Transverse colon (tissue), 4 donors: Measurements from ENCODE around the gene TGIF2.

Source experiments
- POLR2A ChIP-seq: fragments of 450-650 bp; IDR thresholded peaks from one replicate; pipeline ENCODE4 v1.6.1; 2016; ENCODE audit warnings: antibody characterized with exemption, mild to moderate bottlenecking, moderate library complexity
- POLR2AphosphoS5 ChIP-seq, 3 donors: sonication (generic); formaldehyde crosslinking; IDR thresholded peaks; one replicate each; pipeline ENCODE4 v1.6.1; 2016; ENCODE audit warnings: antibody characterized with exemption in 3 of 3
- TF ChIP-seq, protein P1 (sequence below), 5 experiments: fragments of 200-600 bp in 3 of 5; fragments of 450-650 bp in 2 of 5; sonication (generic) in 3 of 5; IDR thresholded peaks; 1 replicate in 2 of 5; 2 replicates in 3 of 5; pipeline ENCODE4 v1.5.1; 2016 to 2017; ENCODE audit warnings: antibody characterized with exemption in 5 of 5, inconsistent platforms in 3 of 5, mild to moderate bottlenecking in 2 of 5, moderate library complexity in 1 of 5

DNA sequence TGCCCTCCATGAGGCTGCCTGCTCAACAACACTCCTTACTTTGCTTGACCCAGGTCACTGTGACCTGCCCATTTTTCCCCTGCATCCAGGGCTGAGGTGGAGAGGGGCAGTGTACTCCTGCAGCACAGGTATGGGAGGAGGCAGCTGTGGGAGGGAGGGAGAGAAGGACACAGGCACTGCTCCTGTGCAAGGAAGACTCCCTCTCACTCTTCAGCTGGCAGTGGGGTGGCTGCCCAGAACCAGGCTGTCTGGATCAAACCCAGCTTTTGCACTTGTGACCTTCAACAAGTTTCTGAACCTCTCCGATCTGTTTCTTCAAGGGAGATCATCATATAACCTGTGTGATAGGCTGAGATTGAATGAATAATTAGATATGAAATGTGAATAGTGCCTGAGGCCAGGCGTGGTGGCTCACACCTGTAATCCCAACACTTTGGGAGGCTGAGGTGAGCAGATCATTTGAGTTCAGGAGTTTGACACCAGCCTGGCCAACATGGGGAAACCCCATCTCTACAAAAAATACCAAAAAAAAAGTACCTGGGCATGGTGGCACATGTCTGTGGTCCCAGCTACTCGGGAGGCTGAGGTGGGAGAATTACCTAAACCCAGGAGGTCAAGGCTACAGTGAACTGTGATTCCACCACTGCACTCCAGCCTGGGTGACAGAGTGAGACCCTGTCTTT is 14.1 kb downstream of the TGIF2 start:
- TF ChIP-seq, protein P1, sequence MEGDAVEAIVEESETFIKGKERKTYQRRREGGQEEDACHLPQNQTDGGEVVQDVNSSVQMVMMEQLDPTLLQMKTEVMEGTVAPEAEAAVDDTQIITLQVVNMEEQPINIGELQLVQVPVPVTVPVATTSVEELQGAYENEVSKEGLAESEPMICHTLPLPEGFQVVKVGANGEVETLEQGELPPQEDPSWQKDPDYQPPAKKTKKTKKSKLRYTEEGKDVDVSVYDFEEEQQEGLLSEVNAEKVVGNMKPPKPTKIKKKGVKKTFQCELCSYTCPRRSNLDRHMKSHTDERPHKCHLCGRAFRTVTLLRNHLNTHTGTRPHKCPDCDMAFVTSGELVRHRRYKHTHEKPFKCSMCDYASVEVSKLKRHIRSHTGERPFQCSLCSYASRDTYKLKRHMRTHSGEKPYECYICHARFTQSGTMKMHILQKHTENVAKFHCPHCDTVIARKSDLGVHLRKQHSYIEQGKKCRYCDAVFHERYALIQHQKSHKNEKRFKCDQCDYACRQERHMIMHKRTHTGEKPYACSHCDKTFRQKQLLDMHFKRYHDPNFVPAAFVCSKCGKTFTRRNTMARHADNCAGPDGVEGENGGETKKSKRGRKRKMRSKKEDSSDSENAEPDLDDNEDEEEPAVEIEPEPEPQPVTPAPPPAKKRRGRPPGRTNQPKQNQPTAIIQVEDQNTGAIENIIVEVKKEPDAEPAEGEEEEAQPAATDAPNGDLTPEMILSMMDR (IDR thresholded peaks at IDR 0.05) = no peak
- TF ChIP-seq POLR2A (no peak), POLR2AphosphoS5 (IDR thresholded peaks at IDR 0.05) (no peak)
